Testis (tissue), 2 donors: ENCODE results near the gene DDR2.
"Not testable (repeated sequence)": the region's sequence is repeated elsewhere in the genome, so short reads cannot be mapped to it uniquely, and the experiment has no call there.

Source experiments
- CTCF ChIP-seq, 3 experiments: fragments of 450-650 bp in 2 of 3; fragments of 200-600 bp in 1 of 3; sonication (generic) in 1 of 3; IDR thresholded peaks; one replicate each; pipeline ENCODE4 v1.5.1; 2016 to 2019; ENCODE audit warnings: antibody characterized with exemption in 3 of 3, mild to moderate bottlenecking in 2 of 3, moderate library complexity in 1 of 3
- POLR2A ChIP-seq: fragments of 450-650 bp; IDR thresholded peaks from one replicate; pipeline ENCODE4 v1.6.1; 2017; ENCODE audit warnings: antibody characterized with exemption, mild to moderate bottlenecking, moderate library complexity

GRCh38 chr1:162799995-162800830, 167.9 kb downstream of the DDR2 start:
- peak; percentile 31 to 57 (median 35) for TF ChIP-seq CTCF (IDR thresholded peaks at IDR 0.05)
- TF ChIP-seq POLR2A, result not testable (repeated sequence)
